Right forelimb (tissue), 1 donor: Measurements from ENCODE around the gene PHACTR2.

ENCODE experiments used
- DNase-seq: peaks from one replicate; pipeline ENCODE4 v3.0.0-alpha.2; 2018

Gene PHACTR2

DNA sequence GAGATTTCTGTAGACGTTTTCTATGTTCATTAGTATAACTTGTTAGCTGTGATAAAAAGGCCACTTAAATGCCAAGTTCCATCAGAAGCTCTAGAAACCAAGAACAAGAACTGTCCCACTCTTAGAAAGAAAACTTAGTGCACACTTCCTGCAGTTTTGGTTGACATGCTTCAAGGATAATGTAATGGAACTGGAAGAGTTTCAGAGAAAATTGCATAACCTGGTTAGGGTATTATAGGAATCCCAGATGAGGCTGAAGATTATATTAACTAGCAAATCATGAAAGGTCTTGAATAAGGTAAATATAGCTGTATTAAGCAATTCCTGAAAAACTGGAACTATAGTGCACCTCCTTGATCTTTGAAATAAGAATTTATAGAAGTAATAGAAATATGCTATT is 1.8 kb upstream of the PHACTR2 start:
- DNase-seq = no peak

DNA sequence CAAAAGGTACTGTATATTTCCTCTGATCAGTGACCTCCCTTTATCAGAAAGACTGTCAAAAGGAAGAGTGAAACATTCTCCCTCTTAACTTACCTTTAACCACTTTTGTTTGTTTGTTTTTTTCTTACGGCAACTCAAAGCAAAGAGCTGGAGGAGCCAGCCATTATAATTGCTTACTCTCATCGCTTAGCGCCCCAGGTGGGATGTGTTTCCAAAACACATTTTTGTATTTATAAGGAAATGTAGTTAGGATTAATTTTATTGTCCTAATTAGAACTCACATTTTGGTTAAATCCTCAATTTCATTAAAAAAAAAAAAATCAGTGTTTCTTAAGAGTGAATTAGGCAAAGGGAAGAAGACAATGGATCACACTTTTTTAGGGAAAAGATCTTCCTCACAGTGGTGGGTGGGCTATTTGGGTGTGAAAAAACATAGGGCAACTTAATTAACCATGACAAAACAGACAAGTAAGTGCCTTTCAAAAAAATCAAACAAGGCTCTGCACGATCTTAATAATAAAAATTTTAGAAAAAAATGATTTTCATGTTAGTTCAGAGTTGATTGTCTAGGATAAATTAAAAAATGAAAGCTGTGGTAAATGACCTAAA is 1.2 kb upstream of the PHACTR2 start:
- DNase-seq = no peak

DNA sequence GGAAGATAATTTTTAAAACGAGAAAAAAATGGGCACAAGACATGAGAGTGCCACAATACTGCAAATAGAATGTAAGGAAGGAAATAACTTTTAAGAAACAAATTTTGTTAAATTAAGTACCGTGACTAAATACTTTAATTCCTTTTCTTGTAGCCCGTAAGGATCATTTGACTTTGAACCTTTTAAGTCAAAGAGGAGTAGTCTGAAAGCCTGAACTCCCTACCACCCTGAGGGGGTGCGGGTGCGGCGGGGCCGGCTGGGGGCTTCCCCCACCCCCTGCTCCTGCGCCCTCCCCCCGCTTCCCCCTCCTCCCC is 231 bp upstream of the PHACTR2 start:
- no peak for DNase-seq

DNA sequence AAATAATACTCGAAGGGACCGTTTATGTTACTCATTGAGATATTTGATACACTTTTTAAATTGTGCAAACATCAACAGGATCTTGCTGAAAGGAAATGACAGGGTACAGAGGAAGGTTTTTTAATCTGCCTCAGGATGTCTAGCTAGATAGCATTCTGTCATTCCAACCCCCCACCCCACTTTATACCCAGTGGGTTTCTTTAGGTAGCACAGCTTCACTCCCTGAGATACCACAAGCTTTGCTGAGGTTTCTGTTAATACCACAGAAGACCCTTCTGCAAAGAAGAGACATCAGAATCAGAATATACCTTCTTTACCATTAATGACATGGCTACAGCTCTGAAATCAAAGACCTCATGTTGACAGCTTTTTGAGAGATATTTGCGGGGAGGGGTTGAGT is 1.3 kb downstream of the PHACTR2 start:
- no peak for DNase-seq

DNA sequence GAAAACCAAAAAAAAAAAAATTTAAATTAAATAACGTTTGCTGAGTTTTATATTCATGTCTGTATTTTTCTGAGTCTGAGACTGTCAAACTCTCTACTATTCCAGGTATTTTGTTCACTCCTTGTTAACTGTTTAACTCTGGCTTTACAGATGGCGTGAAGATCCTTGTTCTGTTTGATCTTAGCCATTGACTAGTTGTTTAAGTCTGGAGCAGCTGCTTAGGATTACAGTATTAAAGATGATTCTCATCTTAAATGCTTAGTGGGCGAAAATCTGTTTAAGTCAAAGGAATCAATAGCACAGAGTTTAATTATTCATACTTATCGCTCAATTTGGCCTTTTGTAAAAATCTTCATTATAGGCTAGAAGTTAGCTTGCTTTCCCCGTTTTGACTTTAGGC is 2.4 kb downstream of the PHACTR2 start:
- DNase-seq = no peak

DNA sequence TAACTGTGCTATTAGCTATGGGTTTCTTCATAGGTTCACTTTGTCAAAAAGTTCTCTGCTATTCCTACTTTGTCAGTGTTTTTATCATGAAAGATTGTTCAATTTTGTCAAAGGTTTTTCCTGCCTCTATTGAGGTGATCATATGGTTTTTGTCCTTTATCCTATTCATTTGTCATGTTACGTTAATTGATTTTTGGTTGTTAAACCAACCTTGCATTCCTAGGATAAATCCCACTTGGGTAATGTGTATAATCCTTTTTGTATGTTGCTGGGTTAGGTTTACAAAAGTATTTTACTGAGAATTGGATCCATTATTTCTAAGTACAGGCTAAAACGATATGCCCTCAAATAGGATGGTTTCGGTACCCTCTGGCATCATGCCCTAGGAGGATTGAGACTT is 5.0 kb downstream of the PHACTR2 start:
- no peak for DNase-seq

DNA sequence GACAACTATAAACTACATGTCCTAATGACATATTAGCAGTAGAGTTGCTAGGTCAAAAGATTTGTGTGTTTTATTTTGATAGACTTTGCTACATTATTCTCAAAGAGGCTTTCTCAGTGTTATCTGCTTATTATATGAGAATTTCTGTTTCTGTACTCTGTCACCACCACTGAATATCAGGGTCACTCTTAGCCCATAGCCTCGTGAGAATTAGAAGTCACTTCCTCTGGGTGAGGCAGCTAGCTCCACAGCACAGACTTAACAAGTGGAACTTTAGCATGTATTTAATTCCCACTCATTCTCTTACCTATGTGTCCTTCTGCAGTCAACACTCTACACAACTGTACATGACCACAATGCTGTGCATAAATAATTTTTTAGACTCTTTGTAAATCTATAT is 6.7 kb downstream of the PHACTR2 start:
- no peak for DNase-seq

DNA sequence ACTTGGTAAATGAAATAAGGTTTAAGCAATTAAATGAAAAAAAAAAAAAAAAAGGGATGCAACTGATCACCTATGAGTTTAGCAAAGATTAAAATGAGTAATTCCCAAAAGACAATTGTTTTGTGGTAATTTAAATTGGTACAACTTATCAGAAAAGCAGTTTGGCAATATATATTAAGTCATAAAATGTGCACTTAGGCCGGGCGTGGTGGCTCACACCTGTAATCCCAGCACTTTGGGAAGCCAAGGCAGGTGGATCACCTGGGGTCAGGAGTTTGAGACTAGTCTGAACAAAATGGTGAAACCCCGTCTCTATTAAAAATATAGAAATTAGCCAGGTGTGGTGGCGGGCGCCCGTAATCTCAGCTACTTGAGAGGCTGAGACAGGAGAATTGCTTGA is 7.9 kb downstream of the PHACTR2 start:
- DNase-seq = no peak

DNA sequence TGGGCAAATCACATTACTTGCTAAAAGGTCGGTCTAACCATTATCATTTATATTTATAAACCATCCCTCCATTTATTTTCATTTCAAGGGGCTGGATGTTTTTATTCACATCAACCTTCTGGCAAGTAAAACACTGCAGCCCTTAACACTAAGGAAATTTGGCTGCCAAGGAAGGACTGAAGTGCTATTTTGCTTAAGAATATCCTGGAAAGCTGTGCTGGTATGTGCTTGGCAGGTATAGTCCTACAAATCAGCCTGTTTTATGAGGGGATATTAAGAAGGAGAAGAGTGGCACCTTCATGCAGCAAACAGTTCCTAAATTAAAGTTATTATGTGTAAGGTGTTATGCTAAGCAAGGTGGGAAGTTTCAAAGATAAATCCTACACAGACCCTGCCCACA is 9.8 kb downstream of the PHACTR2 start:
- DNase-seq = no peak

DNA sequence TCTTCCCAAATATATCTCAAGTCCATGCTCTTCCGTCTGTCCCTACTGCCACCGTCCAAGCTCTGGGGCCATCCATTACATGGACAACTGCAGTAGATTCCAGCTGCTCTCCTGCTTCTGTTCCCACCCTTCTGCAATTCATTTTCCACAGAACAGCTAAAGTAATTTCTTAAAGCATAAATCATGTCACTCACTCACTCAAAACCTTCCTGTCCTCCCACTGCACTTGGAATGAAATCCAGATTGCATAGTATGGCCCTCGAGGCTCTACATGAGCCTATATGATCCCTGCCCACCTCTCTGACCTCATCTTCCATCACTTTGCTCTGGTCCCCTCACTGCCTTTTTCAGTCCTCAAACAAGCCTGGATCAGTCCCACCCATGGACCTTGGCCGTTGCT is 10.9 kb downstream of the PHACTR2 start:
- no peak for DNase-seq

DNA sequence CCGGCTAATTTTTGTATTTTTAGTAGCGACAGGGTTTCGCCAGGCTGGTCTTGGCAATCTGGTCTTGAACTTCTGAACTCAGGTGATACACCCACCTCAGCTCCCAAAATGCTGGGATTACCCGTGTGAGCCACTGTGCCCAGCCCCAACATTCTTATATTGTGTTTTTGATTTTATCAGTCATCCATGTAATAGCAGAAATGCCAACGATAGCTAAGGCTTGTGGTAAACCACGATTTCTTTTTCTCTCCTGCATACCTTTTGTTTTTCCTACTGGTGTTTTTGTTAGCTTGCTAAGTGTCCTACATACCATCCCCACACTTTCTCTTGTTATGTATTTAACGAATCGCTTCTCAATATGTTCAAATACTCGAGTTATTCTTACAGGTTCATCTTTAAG is 12.1 kb downstream of the PHACTR2 start:
- no peak for DNase-seq

DNA sequence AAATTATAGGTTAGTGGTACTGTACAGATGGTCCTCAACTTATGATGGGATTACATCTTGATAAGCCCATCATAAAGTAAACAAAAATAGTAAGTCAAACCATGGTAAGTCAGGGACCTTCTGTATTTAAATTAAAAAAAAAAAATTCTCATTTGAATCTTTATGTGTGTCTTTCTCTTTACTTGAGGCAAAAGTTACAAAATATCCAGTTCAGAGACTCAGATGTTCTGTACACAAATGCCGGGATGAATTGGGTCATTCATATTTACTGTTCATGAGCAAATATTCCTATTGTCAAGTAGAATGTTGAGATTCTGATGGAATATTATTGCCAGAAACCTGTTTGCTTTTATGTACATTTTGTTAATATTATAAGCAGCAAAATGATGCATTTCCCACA is 13.4 kb downstream of the PHACTR2 start:
- DNase-seq = no peak

DNA sequence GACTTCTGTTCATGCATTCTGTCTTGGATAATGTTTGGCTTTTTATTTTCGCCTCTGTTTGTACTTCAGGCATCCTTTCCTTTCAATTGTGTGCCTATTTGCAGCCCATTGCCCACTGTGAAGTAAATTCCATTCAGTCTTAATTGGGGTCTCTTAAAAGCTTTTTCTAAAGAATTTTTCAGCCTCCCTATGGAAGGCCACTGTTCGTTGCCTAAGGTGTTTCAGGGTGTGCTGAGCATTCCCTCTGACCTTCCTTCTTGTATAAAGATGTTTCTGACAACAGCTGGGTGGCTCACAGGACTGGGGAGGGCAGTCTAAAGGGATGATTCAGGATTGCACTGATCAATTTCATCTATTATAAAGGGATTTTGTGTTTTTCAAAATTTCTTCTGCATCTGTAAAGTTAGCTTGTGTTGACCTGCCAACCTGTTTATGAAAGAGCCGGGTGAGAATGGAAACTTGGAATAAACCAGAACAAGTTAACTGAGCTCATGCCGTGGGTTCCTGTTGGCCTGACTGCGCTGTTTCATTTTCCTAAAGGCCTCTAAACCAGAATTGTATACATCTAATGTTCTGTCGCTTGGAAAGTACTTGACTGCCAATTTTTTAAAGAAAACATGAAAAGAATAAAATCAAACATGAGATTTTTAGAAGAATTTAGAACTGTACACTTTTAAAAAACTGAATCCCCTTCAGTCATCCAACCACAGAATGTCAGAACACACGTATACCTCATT is 14.3 kb downstream of the PHACTR2 start:
- DNase-seq = no peak

DNA sequence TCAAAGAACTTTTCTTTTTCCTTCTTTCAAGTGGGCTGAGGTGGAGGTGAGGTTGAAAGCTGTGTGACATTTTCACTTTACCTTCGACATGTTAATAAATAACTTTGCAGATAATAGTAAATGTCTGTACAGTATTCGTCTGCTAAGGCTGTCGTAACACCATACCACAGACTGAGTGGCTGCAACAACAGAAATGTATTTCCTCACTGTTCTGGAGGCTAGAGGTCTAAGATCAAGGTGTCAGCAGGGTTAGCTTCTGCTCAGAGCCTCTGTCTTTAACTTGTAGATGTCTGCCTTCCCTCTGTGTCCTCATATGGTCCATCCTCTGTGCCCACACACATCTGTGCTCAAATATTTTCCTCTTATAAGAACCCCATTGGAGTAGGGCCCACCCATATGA is 14.9 kb downstream of the PHACTR2 start:
- no peak for DNase-seq

DNA sequence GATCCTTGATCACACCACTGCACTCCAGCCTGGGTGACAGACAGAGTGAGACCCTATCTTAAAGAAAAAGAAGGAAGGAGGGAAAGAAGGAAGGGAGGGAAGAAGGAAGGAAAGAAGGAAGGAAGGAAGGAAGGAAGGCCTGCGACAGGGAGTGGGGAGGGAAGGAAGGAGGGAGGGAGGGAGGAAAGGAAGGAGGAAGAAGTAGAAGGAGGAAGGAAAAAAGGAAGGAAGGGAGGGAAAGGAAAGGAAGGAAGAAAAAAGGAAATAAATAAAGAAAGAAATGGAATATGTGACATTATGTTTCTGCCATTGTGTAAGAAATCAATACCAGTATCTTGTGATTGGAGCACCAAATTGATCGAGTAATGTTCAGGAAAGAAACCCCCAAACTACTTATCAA is 16.2 kb downstream of the PHACTR2 start:
- DNase-seq = no peak

DNA sequence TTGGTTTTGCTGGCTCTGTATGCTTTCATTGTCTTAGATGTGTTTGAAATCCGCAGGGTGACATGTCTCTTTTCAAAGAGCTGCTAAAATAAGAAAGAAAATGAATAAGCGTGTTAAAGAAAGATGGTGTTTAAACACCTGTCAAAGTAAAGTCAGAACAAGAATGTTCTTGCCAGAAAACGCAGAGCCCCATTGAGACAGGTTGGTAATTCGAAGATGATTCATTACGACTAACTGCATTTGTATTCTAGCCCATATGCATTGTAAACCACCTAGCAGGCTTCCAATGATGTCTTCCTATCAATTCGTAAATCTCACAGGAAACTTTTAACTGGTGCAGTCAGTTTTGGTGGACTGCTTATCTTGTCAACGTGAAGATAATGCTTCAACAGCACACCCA is 16.8 kb downstream of the PHACTR2 start:
- DNase-seq = no peak

DNA sequence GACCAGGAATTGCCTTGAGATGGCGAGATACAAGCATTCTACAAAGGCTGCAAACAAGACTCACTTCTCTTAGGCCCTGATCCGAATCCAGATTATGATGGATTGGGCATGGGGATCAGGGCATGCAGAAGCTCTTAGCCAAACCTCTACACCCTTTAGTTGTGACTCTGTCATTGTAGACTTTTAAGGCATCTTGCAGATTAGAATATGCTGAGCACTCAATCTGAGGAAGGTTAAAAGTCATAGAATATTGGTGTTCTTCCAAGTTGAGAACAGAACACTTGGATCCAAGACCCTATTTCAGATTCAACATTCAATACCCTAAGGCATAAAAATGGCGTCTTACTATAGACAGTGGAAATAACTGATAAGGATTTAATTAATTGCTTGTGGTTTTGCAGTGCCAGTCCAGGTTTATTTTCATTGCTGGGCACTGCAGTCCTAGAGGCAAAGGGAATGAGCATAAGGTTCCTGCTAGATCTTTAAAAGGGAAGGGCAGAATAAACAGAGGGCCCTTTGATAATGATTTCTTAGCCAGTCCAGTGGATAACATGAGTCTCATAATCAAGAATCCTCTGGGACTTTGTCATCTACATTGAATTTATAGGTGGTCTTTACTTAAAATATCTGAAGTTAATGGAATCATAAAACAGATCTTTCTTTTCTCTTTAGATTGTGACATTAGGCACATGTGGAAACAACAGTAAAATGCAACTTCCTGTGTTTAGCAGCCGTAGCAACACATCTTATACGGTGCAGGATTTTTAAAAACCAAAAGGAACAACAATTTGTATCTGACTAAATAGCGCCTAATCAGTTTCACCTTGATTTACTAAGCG is 17.6 kb downstream of the PHACTR2 start:
- no peak for DNase-seq

DNA sequence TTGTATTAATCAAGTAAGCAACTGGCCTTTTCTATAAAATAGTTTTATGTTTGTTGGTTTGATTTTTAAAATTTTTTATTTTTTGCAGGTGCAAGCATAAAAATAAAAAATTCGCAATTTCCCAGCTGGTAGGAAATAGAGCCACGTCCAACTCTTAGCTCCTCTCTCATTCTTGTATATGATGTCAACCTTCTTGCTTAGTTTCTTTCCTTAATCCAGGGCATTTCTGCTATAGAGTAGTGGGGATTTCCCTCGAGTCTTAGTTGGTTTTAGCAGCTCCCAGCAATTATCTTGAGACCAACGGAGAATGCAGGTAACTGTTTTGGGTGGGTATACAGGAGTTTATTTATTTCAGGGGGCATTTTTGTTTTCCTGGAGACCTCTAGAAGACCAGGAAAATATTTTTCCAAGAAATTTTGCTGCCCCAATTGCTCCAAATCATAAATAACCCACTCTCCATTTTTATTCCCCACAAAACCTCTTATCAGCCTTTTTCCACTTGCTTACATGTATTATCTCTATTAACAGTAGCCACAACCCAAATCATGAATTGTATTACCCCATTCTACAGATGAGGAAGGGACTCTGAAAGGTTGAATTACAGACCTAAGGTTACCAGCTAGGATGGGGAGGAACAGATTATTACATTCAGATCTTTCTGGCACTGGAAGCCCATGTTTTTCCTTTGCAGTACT is 18.4 kb downstream of the PHACTR2 start:
- DNase-seq = no peak

DNA sequence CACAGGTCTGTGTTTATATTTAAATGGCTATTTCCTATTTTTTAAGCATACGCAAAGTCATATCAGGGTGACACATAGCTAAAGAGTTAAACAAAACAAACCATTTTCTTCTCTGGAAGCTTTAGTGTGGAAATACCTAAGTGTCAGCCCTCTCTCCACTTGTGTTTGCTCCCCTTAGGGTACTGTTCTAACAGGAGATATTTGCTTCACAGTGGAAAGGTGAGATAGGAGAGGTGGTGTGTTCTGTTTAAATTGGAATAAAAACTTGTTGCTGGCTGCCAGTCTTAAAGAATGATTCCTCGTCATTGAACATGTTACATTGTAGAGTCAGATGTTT is 18.9 kb downstream of the PHACTR2 start:
- DNase-seq = no peak

DNA sequence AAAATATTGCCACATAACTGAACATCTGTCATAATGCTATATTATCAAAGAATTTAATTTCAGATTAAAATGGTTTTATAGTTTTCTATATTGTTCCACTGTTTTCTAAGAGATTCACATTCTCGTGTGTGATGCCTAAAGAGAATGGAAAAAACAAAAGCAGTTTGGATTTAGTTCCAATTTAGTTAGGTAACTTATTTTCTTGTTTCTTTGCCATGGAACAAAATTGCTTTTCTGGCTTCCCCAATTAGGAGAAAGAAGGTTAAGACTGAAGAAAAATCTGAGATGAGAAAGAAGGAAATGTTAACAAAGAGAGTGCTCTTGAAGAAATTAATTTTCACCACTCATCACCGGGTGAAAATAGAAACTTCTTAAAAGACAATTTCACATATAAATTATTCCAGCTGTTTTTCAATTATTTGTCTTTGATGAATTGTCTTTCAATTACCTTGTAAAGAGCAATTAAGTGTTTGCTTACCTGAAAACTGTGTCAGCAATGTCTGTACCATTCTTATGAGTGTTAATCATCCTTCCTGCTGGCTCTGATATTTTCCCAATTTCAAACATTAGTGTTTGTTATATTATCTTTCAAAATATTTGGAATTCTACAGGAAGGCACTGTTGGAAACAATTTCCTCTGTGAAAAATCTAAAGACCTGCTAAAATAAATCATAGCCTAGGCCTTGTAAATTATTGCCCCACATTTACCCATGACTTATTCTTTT is 19.5 kb downstream of the PHACTR2 start:
- DNase-seq = no peak

DNA sequence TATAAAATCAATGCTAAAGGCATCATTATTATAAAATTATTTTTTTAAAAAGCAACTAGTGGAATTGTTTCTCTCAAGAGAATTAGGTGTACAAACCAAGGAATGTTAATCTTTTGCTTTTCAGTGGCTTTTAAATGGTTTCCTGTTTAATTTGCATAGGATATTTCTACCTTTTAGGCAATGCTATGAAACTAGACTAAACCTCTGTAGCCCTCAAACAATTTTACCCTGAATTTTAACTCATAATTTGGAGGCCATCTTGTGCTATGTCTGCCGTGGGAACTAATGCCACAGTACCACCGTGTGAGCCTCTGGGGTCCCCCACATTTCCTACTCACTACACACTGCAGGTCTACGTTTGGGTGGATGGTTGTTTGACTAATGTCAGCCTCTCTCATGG is 20.6 kb downstream of the PHACTR2 start:
- DNase-seq = no peak

DNA sequence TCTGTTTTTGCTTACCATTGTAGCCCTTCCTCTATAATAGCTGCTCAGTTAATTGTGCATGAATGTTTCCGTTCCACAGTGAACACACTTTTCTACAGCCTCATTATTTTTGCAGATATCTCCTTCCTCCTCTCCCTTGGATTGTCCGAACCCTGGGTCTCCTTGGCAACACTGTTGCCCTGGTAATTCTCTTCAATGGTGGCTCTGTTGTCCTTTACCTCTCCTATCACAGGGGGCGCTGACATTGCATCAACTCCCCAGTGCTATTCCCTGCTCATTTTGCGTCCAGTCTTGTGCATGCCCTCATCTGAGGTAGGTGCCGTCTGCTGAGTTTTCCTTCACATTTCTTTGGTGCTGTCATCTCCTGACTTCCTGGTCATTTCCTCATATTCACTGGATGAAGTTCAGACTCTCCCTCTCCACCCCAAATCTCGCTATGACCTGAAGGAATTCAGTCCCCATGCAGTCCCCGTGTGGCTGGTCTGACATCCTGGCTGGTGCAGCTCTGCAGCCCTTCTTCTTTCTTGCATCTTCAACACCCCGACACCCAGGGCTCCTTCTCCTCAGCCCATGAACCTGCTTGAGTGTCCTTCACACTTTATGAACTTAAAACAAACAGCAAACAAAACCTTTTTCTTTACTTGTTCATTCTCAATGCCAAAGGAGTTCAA is 21.1 kb downstream of the PHACTR2 start:
- no peak for DNase-seq

DNA sequence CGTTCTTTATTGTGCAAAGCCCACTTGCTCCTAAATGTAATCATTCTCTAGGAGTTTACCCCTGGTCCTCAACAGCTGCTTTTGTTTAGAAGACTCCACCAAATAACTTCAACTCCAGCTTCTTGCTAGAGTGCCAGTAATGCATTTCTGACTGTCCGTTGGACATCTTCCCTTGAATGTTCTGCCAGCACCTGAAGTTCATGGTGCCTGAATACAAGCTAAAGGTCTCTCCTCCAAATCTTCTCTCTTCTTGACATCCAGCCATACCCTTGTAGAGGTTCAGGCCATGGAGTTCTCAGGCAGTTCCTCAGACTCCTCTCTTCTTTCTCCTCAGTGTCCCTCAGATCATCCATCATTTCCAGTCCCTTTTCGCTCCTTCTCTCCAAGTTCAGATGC is 21.7 kb downstream of the PHACTR2 start:
- no peak for DNase-seq
